ENCODE measurements around the gene PKD1L1. TPM values are rescaled to one million over a fixed set of nuclear protein-coding genes. Genes with fewer than 3 reads are reported as not detected.

Gene PKD1L1
- total RNA-seq, 2 donors from 2014 or later, result 0.68 to 1.8 TPM

GRCh38 chr7:47968847-47969774 is 20.8 kb upstream of the PKD1L1 start:
- intact Hi-C loops (cut with DNase I), result loop anchor here (2.0 kb wide), 1 partner anchor 24 kb away; no protein-coding TSS in a partner anchor

GRCh38 chr7:47967708-47968107 is 19.4 kb upstream of the PKD1L1 start:
- DNase-seq, result no peak
- intact Hi-C loops (cut with DNase I), result loop anchor here (2.0 kb wide), 1 partner anchor 23 kb away; no protein-coding TSS in a partner anchor
- no peak for ATAC-seq

More at GRCh38 chr7:47968847-47969774, 20.8 kb upstream of the PKD1L1 start:
- ATAC-seq (peak; percentile 72 to 80), DNase-seq (peak; percentile 68)

- no peak for ATAC-seq
- intact Hi-C loops (cut with DNase I), result no loop called here
- DNase-seq, result no peak
These were observed 18.9 kb upstream of the PKD1L1 start for GRCh38 chr7:47967123-47967522.

GRCh38 chr7:47965456-47965855 is 17.2 kb upstream of the PKD1L1 start:
- ATAC-seq, result no peak
- no peak for DNase-seq
- intact Hi-C loops (cut with DNase I), result no loop called here

GRCh38 chr7:47962262-47962661 is 14.0 kb upstream of the PKD1L1 start:
- intact Hi-C loops (cut with DNase I), result no loop called here
- ATAC-seq (no peak), DNase-seq (no peak)

GRCh38 chr7:47957156-47957555 is 8.9 kb upstream of the PKD1L1 start:
- intact Hi-C loops (cut with DNase I), result no loop called here

GRCh38 chr7:47956220-47956619 is 8.0 kb upstream of the PKD1L1 start:
- ATAC-seq (no peak), DNase-seq (no peak)
- intact Hi-C loops (cut with DNase I), result no loop called here

More at GRCh38 chr7:47957156-47957555, 8.9 kb upstream of the PKD1L1 start:
- ATAC-seq (no peak), DNase-seq (no peak)

- DNase-seq, result no peak
- intact Hi-C loops (cut with DNase I), result no loop called here
- no peak for ATAC-seq
These were observed 6.1 kb upstream of the PKD1L1 start for GRCh38 chr7:47954231-47954911.

GRCh38 chr7:47953822-47954221 is 5.6 kb upstream of the PKD1L1 start:
- ATAC-seq, result no peak
- intact Hi-C loops (cut with DNase I), result no loop called here

GRCh38 chr7:47952224-47952623 is 4.0 kb upstream of the PKD1L1 start:
- intact Hi-C loops (cut with DNase I), result no loop called here
- no peak for DNase-seq
- ATAC-seq, result no peak

More at GRCh38 chr7:47953822-47954221, 5.6 kb upstream of the PKD1L1 start:
- DNase-seq, result no peak

- intact Hi-C loops (cut with DNase I), result no loop called here
- DNase-seq (no peak), ATAC-seq (no peak)
These were observed 3.1 kb upstream of the PKD1L1 start for GRCh38 chr7:47951374-47951773.

GRCh38 chr7:47950714-47951113 is 2.4 kb upstream of the PKD1L1 start:
- ATAC-seq, result peak; percentile 43 to 74
- intact Hi-C loops (cut with DNase I), result no loop called here
- peak; percentile 68 for DNase-seq

- DNase-seq (no peak), ATAC-seq (no peak)
- intact Hi-C loops (cut with DNase I), result no loop called here
These were observed 1.4 kb upstream of the PKD1L1 start for GRCh38 chr7:47949703-47950102.

- no peak for DNase-seq
- intact Hi-C loops (cut with DNase I), result no loop called here
- no peak for ATAC-seq
These were observed 914 bp downstream of the PKD1L1 start for GRCh38 chr7:47947355-47947749.

- intact Hi-C loops (cut with DNase I), result no loop called here
- DNase-seq, result no peak
- ATAC-seq, result peak in 1 of 2 donors; percentile 11
These were observed 1.5 kb downstream of the PKD1L1 start for GRCh38 chr7:47946581-47947354.

GRCh38 chr7:47945261-47946015 is 2.8 kb downstream of the PKD1L1 start:
- ATAC-seq (no peak), DNase-seq (peak; percentile 88)
- intact Hi-C loops (cut with DNase I), result loop anchor here (2.0 kb wide), 2 partner anchors 23 to 163 kb away; no protein-coding TSS in a partner anchor

GRCh38 chr7:47944536-47945260 is 3.6 kb downstream of the PKD1L1 start:
- intact Hi-C loops (cut with DNase I), result loop anchor here (2.0 kb wide), 2 partner anchors 24 to 164 kb away; no protein-coding TSS in a partner anchor
- DNase-seq, result no peak
- no peak for ATAC-seq
